ENCODE data around the gene LRRD1.
"Not testable (repeated sequence)": the region's sequence is repeated elsewhere in the genome, so short reads cannot be mapped to it uniquely, and the experiment has no call there.

Gene LRRD1

DNA sequence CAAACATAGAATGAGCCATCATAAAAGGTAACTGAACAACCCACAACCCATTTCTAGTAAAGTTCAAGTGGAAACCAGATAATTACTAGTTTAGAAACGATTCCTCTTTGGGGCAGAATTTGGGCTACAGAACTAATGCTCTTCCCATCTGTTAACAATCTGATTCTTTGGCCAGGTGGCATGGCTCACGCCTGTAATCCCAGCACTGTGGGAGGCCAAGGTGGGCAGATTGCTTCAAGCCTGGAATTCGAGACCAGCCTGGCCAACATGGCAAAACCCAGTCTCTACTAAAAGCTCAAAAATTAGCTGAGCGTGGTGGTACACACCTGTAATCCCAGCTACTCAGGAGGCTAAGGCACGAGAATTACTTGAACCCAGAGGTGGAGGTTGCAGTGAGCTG lies 63.1 kb downstream of the LRRD1 start:
- Histone ChIP-seq H3K27ac (ENCODE audit: low read depth, low read length) (no peak overlapping the region), H3K9me3 (ENCODE audit: insufficient read depth, low read depth, low read length) (no peaks in the 10 kb centered on the region), H3K36me3 (ENCODE audit: insufficient read depth, low read length) (peaks cover 83% of the 10 kb centered on the region), H3K4me1 (ENCODE audit: insufficient read depth, low read length) (no peaks in the 10 kb centered on the region), H3K9ac (ENCODE audit: low read depth, low read length) (no peak overlapping the region), H3K4me3 (ENCODE audit: low read length) (no peak overlapping the region), H3K27me3 (ENCODE audit: insufficient read depth, low read length) (no peaks in the 10 kb centered on the region)
- 94% methylated on average over 5 of the region's 5 CpGs for WGBS

DNA sequence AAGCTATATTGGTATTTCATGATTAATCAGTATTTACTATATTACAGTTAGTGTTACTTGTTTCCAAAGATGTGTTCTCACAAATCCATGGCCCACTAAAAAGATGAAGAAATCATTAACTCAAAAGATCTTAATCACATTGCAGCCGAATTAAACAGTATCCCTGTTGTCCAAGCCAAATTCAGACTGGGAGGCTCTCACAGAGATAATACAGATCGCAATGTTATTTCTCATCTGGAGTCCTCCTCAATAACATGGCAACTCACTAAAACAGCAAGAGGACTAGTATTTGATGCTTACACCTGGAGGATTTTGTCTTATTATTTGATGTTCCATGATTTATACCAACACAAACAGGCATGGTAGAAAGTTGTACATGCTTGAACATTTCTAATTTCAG lies 68.1 kb downstream of the LRRD1 start:
- no peak overlapping the region for H3K9ac ChIP-seq (ENCODE audit: low read depth, low read length)
- 91% methylated on average over 2 of the region's 2 CpGs for WGBS
- peaks cover 87% of the 10 kb centered on the region for H3K36me3 ChIP-seq (ENCODE audit: insufficient read depth, low read length)
- H3K9me3 ChIP-seq (ENCODE audit: insufficient read depth, low read depth, low read length): no peaks in the 10 kb centered on the region
- H3K4me3 ChIP-seq (ENCODE audit: low read length): no peak overlapping the region
- no peak overlapping the region for H3K27ac ChIP-seq (ENCODE audit: low read depth, low read length)
- no peaks in the 10 kb centered on the region for H3K27me3 ChIP-seq (ENCODE audit: insufficient read depth, low read length)
- no peaks in the 10 kb centered on the region for H3K4me1 ChIP-seq (ENCODE audit: insufficient read depth, low read length)

DNA sequence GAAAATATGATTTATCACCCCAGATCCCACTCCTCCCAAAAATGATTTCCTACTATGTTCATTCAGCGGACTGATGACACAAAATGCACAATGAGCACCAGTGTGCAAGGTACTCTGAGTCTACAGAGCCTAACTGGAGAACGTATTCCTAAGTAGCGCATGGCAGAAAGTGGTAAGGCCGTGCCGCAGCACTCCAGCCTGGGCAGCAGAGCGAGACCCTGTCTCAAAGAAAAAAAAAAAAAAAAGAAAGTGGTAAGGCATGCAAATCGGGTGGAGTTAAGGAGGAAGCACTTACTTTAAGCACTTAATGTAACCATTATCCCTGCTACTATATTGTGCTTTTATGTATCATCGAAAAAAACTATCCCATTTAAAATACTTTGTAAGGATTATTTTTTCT lies 70.1 kb downstream of the LRRD1 start:
- peaks cover 73% of the 10 kb centered on the region for H3K36me3 ChIP-seq (ENCODE audit: insufficient read depth, low read length)
- H3K27me3 ChIP-seq (ENCODE audit: insufficient read depth, low read length): no peaks in the 10 kb centered on the region
- H3K4me1 ChIP-seq (ENCODE audit: insufficient read depth, low read length): no peaks in the 10 kb centered on the region
- no peak overlapping the region for H3K4me3 ChIP-seq (ENCODE audit: low read length)
- H3K27ac ChIP-seq (ENCODE audit: low read depth, low read length): no peak overlapping the region
- H3K9me3 ChIP-seq (ENCODE audit: insufficient read depth, low read depth, low read length): no peaks in the 10 kb centered on the region
- no peak overlapping the region for H3K9ac ChIP-seq (ENCODE audit: low read depth, low read length)
- 96% methylated on average over 6 of the region's 8 CpGs for WGBS

DNA sequence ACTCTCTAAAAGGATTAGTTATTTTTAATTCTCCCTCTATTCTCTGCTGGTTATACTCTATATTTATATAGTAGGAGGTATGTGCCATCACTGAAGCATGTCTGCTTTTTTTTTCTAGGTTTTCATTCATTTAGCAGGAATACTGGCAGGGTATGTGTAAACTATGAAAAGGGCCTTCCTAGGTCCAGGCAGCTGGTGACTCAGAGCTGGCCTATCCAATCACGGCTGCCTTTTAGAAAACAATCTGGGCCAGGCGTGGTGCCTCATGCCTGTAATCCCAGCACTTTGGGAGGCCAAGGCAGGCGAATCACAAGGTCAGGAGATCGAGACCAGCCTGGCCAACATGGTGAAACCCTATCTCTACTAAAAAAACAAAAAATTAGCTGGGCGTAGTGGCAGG lies 76.1 kb downstream of the LRRD1 start:
- H3K27ac ChIP-seq (ENCODE audit: low read depth, low read length); H3K9ac ChIP-seq (ENCODE audit: low read depth, low read length); H3K9me3 ChIP-seq (ENCODE audit: insufficient read depth, low read depth, low read length); H3K4me1 ChIP-seq (ENCODE audit: insufficient read depth, low read length); H3K27me3 ChIP-seq (ENCODE audit: insufficient read depth, low read length); H3K4me3 ChIP-seq (ENCODE audit: low read length): not testable (repeated sequence)
- H3K36me3 ChIP-seq (ENCODE audit: insufficient read depth, low read length): peaks cover 69% of the 10 kb centered on the region
- WGBS: 96% methylated on average over 5 of the region's 5 CpGs

DNA sequence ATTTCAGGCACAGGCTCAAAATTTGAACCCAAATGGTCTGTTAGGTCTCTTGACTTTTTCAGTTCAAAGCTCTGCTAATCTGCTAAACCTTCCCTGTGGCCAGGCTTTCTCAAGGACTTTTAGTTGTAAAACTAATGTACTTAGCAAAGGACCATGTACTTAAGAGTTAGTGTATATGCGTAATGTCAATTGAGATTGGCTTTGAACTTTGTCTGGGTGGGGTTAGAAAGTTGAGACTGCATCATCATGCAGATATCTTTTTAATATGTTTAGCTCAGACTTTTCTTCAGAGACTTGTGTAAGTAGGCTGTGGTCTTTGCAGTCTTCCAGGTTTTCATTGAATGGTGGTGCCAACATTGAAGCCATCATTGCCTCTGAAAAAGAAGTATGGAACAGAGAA lies 78.4 kb downstream of the LRRD1 start:
- Histone ChIP-seq H3K9ac (ENCODE audit: low read depth, low read length) (no peak overlapping the region), H3K4me3 (ENCODE audit: low read length) (no peak overlapping the region), H3K4me1 (ENCODE audit: insufficient read depth, low read length) (no peaks in the 10 kb centered on the region), H3K27ac (ENCODE audit: low read depth, low read length) (no peak overlapping the region), H3K9me3 (ENCODE audit: insufficient read depth, low read depth, low read length) (no peaks in the 10 kb centered on the region), H3K27me3 (ENCODE audit: insufficient read depth, low read length) (no peaks in the 10 kb centered on the region), H3K36me3 (ENCODE audit: insufficient read depth, low read length) (peaks cover 74% of the 10 kb centered on the region)
- WGBS: 100% methylated on average over 1 of the region's 1 CpG

DNA sequence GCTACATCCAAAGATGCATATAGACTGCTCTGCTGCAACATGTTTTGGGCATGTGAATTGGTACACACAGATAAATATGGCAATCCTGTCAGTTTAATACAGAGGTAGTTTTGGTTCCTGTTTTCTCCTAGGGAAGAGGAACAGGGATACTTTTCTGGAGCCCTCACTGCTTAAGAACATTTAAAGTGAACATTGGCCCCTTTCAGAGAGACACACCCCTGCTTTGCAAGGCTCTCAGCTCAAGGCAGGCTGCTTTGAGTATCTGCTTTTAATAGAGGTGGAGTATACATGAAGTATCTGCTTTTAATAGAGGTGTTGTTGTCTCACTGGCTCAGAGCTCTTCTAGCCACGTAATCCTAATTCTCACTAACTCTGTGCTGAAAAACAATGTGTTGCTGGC lies 83.6 kb downstream of the LRRD1 start:
- no peak overlapping the region for H3K4me3 ChIP-seq (ENCODE audit: low read length)
- no peaks in the 10 kb centered on the region for H3K9me3 ChIP-seq (ENCODE audit: insufficient read depth, low read depth, low read length)
- H3K27me3 ChIP-seq (ENCODE audit: insufficient read depth, low read length): no peaks in the 10 kb centered on the region
- H3K36me3 ChIP-seq (ENCODE audit: insufficient read depth, low read length): peaks cover 78% of the 10 kb centered on the region
- WGBS: 86% methylated on average over 1 of the region's 1 CpG
- H3K9ac ChIP-seq (ENCODE audit: low read depth, low read length): no peak overlapping the region
- H3K4me1 ChIP-seq (ENCODE audit: insufficient read depth, low read length): no peaks in the 10 kb centered on the region
- H3K27ac ChIP-seq (ENCODE audit: low read depth, low read length): no peak overlapping the region

Data from HUES64 (cell line).